A549 (cell line): ENCODE results near the gene ANO4.

Source experiments
- EHF ChIP-seq: fragments of 250-450 bp; sonication (Bioruptor Pico); IDR thresholded peaks from 2 replicates; pipeline ENCODE4 v1.5.0; 2020; ENCODE audit warnings: mild to moderate bottlenecking
- FOSL2 ChIP-seq, 2 experiments: fragments of 450-650 bp in 1 of 2; fragments of >200 bp in 1 of 2; sonication (Bioruptor Twin) in 1 of 2; formaldehyde crosslinking; IDR thresholded peaks; 2 replicates each; pipeline versions ENCODE4 v1.5.0 to v1.6.1; 2016 to 2020; ENCODE audit warnings: mild to moderate bottlenecking in 1 of 2, moderate library complexity in 1 of 2
- MAX ChIP-seq: IDR thresholded peaks from 2 replicates; pipeline ENCODE4 v1.6.1; 2012
- REST ChIP-seq: fragments of 200-600 bp; sonication (generic); IDR thresholded peaks from 2 replicates; pipeline ENCODE4 v1.6.1; 2016; ENCODE audit warnings: antibody characterized with exemption, mild to moderate bottlenecking, moderate library complexity
- TF ChIP-seq, protein P1 (sequence below): fragments of >200 bp; sonication (Bioruptor Twin); formaldehyde crosslinking; IDR thresholded peaks from 3 replicates; pipeline ENCODE4 v1.5.1; 2016

GRCh38 chr12:100984796-100985195 is 190.2 kb downstream of the ANO4 start:
- TF ChIP-seq, protein P1, sequence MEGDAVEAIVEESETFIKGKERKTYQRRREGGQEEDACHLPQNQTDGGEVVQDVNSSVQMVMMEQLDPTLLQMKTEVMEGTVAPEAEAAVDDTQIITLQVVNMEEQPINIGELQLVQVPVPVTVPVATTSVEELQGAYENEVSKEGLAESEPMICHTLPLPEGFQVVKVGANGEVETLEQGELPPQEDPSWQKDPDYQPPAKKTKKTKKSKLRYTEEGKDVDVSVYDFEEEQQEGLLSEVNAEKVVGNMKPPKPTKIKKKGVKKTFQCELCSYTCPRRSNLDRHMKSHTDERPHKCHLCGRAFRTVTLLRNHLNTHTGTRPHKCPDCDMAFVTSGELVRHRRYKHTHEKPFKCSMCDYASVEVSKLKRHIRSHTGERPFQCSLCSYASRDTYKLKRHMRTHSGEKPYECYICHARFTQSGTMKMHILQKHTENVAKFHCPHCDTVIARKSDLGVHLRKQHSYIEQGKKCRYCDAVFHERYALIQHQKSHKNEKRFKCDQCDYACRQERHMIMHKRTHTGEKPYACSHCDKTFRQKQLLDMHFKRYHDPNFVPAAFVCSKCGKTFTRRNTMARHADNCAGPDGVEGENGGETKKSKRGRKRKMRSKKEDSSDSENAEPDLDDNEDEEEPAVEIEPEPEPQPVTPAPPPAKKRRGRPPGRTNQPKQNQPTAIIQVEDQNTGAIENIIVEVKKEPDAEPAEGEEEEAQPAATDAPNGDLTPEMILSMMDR, result no peak
- no peak for TF ChIP-seq REST
- no peak for TF ChIP-seq FOSL2 (IDR thresholded peaks at IDR 0.05)
- no peak for TF ChIP-seq FOSL2 (CRISPR knock-in tag; IDR thresholded peaks at IDR 0.05)
- no peak for TF ChIP-seq MAX
- TF ChIP-seq EHF, result no peak
